Activated effector memory CD4-positive, alpha-beta T cell treated with Interleukin-2 at 50 U/mL for 16 hours (primary cell): Measurements from ENCODE around the gene KLHL29.
"Not testable (repeated sequence)": the region's sequence is repeated elsewhere in the genome, so short reads cannot be mapped to it uniquely, and the experiment has no call there.

Experiments
- DNase-seq: peaks from one replicate; pipeline ENCODE4 v3.0.0-alpha.2; 2020

Gene KLHL29

GRCh38 chr2:23373666-23374065 is 11.3 kb upstream of the KLHL29 start:
- DNase-seq = no peak

GRCh38 chr2:23375448-23375847 is 9.5 kb upstream of the KLHL29 start:
- DNase-seq = no peak

- no peak for DNase-seq
These were observed 8.9 kb upstream of the KLHL29 start for GRCh38 chr2:23376075-23376474.

- DNase-seq = no peak
These were observed 8.0 kb upstream of the KLHL29 start for GRCh38 chr2:23376972-23377371.

GRCh38 chr2:23377771-23378170 is 7.2 kb upstream of the KLHL29 start:
- DNase-seq = no peak

- DNase-seq = no peak
These were observed 6.5 kb upstream of the KLHL29 start for GRCh38 chr2:23378496-23378895.

GRCh38 chr2:23379220-23379695 is 5.7 kb upstream of the KLHL29 start:
- no peak for DNase-seq

GRCh38 chr2:23380562-23381065 is 4.4 kb upstream of the KLHL29 start:
- DNase-seq = no peak

- no peak for DNase-seq
These were observed 3.9 kb upstream of the KLHL29 start for GRCh38 chr2:23381084-23381483.

GRCh38 chr2:23381485-23381884 is 3.5 kb upstream of the KLHL29 start:
- DNase-seq = no peak

- DNase-seq = no peak
These were observed 1.9 kb upstream of the KLHL29 start for GRCh38 chr2:23383100-23383499.

GRCh38 chr2:23385351-23385747 is 370 bp downstream of the KLHL29 start:
- no peak for DNase-seq

GRCh38 chr2:23385748-23386338 is 864 bp downstream of the KLHL29 start:
- DNase-seq = no peak

GRCh38 chr2:23386339-23387220 is 1.6 kb downstream of the KLHL29 start:
- no peak for DNase-seq

GRCh38 chr2:23387221-23387550 is 2.2 kb downstream of the KLHL29 start:
- DNase-seq = no peak

GRCh38 chr2:23387845-23388244 is 2.9 kb downstream of the KLHL29 start:
- DNase-seq = no peak

GRCh38 chr2:23388294-23388693 is 3.3 kb downstream of the KLHL29 start:
- DNase-seq = no peak

GRCh38 chr2:23388756-23389514 is 4.0 kb downstream of the KLHL29 start:
- DNase-seq = no peak

- no peak for DNase-seq
These were observed 5.2 kb downstream of the KLHL29 start for GRCh38 chr2:23390152-23390551.

GRCh38 chr2:23391237-23391736 is 6.3 kb downstream of the KLHL29 start:
- not testable (repeated sequence) for DNase-seq

- no peak for DNase-seq
These were observed 8.7 kb downstream of the KLHL29 start for GRCh38 chr2:23393722-23394121.

- DNase-seq = no peak
These were observed 9.7 kb downstream of the KLHL29 start for GRCh38 chr2:23394700-23395099.

- DNase-seq = no peak
These were observed 12.5 kb downstream of the KLHL29 start for GRCh38 chr2:23397478-23397877.
